Psoas muscle (tissue), 8 donors: ENCODE measurements around the gene HSD11B2. TPM values are rescaled to one million over a fixed set of nuclear protein-coding genes. Genes with fewer than 3 reads are reported as not detected.

Source experiments
- ATAC-seq, 4 donors: fragments of 200-7000 bp; cut with Tn5 transposase; one replicate each; pipeline ENCODE4 v1.9.1; 2020; ENCODE audit warnings: moderate library complexity in 3 of 4, mild to moderate bottlenecking in 2 of 4
- DNase-seq, 2 donors: peaks; one replicate each; pipeline ENCODE4 v3.0.0-alpha.2; 2020
- H3K27ac ChIP-seq: fragments of 200-600 bp; one replicate; pipeline ENCODE4 v1.8.0; 2022
- H3K27me3 ChIP-seq, 3 donors: fragments of 200-600 bp in 1 of 3; one replicate each; pipeline versions ENCODE4 v1.6.1 to v1.8.0; 2013 to 2022; ENCODE audit warnings: low read length in 2 of 3, mild to moderate bottlenecking in 2 of 3, moderate library complexity in 1 of 3; ENCODE audit not compliant: insufficient read depth in 3 of 3
- H3K36me3 ChIP-seq, 2 donors: fragments of 200-600 bp in 1 of 2; one replicate each; pipeline versions ENCODE4 v1.6.1 to v1.8.0; 2013 to 2022; ENCODE audit warnings: low read depth in 1 of 2, mild to moderate bottlenecking in 1 of 2, moderate library complexity in 1 of 2; ENCODE audit not compliant: insufficient read depth in 1 of 2
- H3K4me1 ChIP-seq: fragments of 200-600 bp; one replicate; pipeline ENCODE4 v1.8.0; 2022
- H3K4me3 ChIP-seq: fragments of 200-600 bp; one replicate; pipeline ENCODE4 v1.8.0; 2022; ENCODE audit warnings: mild to moderate bottlenecking
- H3K9me3 ChIP-seq: fragments of 200-600 bp; one replicate; pipeline ENCODE4 v1.8.0; 2022
- CTCF ChIP-seq: fragments of 200-600 bp; IDR thresholded peaks from one replicate; pipeline ENCODE4 v1.8.0; 2022; ENCODE audit warnings: antibody characterized with exemption
- WGBS, 3 donors: extraction: QIAGEN DNeasy Blood & Tissue Kit; methylation state at CpG; one replicate each; pipeline versions ENCODE4 v1.1.6 to v1.1.7; 2013; 5-methylcytosine and 5-hydroxymethylcytosine counted together
- intact Hi-C, 2 donors: fragments of 100-400 bp; cut with DNase I; formaldehyde crosslinking; loops; one replicate each; pipeline versions ENCODE4 v1.11.0 to v1.14.2; 2022
- long read RNA-seq, 2 donors: library from polyadenylated mRNA; unstranded; transcript quantifications; one replicate each; pipeline ENCODE4 v2.0.0, GENCODE V29; 2021
- polyA plus RNA-seq, 3 donors: library from polyadenylated mRNA; stranded (reverse); fragments of 200-250 nt; gene quantifications; one replicate each; pipeline ENCODE4 v1.2.3, GENCODE V29; 2013
- total RNA-seq, 4 donors: library from RNA; stranded (reverse); fragmentation: NEBNext Ultra II Directional in 2 of 4; extraction: Animal tissue kit (Norgen Biotek cat#: 25700) in 2 of 4; gene quantifications; one replicate each; pipeline versions ENCODE4 v1.2.1 to v1.2.4, GENCODE V29; 2021 to 2023
- donor health status: healthy with polysubstance abuse.
- donor health status: DM: no; HTN: no; CAD: no; lungs with moderate emphysema.
- donor health status: Bipolar disorder and iron deficiency.
- donor health status: healthy.
- donor health status: DM: yes; HTN: yes; CAD: no.
- donor health status: DM: no; HTN: no; CAD: no.
- donor health status: DM: no; HTN: no; CAD: no.
- donor health status: DM: yes; HTN: yes; CAD: no.

HSD11B2 gene
- under 1 TPM; 0.16 to 0.71 (median 0.39) TPM for total RNA-seq
- polyA plus RNA-seq = under 1 TPM; 0.11 to 0.35 (median 0.17) TPM
- long read RNA-seq, donor 1 = 0 reads
- long read RNA-seq, donor 2 = 0 reads

DNA sequence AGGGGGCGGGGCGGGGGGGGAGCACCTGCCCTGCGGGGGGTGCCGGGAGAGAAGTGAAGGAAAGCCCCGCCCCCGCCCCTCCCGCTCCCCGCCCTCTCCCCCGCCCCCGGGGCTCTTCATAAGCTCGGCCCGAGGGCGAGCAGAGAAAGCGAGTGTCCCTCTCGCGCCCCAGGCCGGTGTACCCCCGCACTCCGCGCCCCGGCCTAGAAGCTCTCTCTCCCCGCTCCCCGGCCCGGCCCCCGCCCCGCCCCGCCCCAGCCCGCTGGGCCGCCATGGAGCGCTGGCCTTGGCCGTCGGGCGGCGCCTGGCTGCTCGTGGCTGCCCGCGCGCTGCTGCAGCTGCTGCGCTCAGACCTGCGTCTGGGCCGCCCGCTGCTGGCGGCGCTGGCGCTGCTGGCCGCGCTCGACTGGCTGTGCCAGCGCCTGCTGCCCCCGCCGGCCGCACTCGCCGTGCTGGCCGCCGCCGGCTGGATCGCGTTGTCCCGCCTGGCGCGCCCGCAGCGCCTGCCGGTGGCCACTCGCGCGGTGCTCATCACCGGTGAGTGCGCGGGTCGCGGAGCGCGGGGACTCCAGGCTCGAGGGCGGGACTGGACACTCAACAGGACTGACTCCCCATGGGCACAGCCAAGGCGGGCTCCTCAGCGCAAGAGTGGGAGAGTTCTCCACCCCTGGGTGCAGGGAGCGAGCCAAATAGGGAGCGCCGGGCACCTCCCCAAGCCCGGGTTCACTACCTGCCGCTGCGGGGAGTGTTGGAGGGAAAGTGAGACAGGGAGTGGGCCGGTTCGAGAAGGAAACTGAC, at the start of gene HSD11B2:
HSD11B2 (plus strand) TSS at position 145 of the 798 bp plus-strand sequence; CDS start at position 273, 128 bp downstream.
- intact Hi-C loops = no loop called here
- DNase-seq (peak; percentile 55 to 82), ATAC-seq (peak; percentile 73 to 88 (median 82))
- Histone ChIP-seq H3K27ac (peak within 1 kb of the TSS; percentile 60), H3K36me3 (no peaks in the 10 kb centered on the region), H3K27me3 (no peaks in the 10 kb centered on the region), H3K4me3 (peak within 1 kb of the TSS; percentile 62), H3K9me3 (no peaks in the 10 kb centered on the region), H3K4me1 (peaks cover 6% of the 10 kb centered on the region)
- TF ChIP-seq CTCF = no peak
- 1% methylated on average over 33 to 79 of the region's 87 CpGs for WGBS, 3 donors

GRCh38 chr16:67383284-67383683, 47.6 kb upstream of the HSD11B2 start:
- H3K4me1 ChIP-seq = peaks cover 14% of the 10 kb centered on the region
- H3K36me3 ChIP-seq = no peaks in the 10 kb centered on the region
- no peak overlapping the region for H3K27ac ChIP-seq
- no peak overlapping the region for H3K4me3 ChIP-seq
- WGBS, 3 donors = 79 to 84% (median 83%) methylated on average over 3 of the region's 3 CpGs
- H3K27me3 ChIP-seq = no peaks in the 10 kb centered on the region
- no peaks in the 10 kb centered on the region for H3K9me3 ChIP-seq
- intact Hi-C loops = no loop called here
- no peak for DNase-seq
- TF ChIP-seq CTCF = no peak
- no peak for ATAC-seq

DNA sequence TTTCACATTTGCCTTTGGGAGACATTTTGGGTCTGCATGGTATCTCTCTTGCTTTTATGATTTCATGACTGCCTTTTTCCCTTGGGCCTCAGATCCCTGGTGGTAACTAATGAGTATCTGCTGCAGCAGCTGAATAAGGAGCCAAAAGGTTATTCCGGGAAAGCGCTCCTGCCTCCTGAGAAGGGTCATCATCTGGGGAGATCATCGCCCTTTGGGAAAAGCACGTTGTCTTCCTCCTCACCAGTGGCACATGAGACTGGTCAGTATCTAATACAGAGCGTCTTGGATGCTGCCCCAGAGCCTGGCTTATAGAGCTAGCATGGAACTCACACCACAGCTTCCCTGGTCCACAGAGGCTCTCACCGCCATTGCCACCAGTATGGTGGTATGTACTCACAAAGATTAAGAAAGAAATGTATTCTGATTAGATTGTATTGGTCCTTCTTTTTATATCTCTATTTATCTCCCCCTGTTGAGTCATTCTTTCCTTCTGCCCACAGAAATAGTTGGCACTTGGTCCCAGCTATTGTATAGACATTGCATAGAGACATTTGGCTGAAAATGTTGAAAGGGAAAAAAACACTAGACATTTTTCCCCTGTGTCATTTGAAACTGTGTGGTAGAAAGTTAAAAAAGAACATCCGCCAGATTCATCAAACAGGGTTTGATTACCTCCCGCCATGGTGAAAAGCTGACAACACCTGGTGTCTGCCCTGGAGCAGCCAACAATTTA, 46.0 kb upstream of the HSD11B2 start:
- 79 to 85% (median 82%) methylated on average over 8 of the region's 8 CpGs for WGBS, 3 donors
- Histone ChIP-seq H3K27me3 (no peaks in the 10 kb centered on the region), H3K27ac (no peak overlapping the region), H3K36me3 (no peaks in the 10 kb centered on the region), H3K9me3 (no peaks in the 10 kb centered on the region), H3K4me1 (peaks cover 15% of the 10 kb centered on the region), H3K4me3 (no peak overlapping the region)
- ATAC-seq (peak in 1 of 4 donors; percentile 20), DNase-seq (no peak)
- no peak for TF ChIP-seq CTCF
- intact Hi-C loops = no loop called here

- Histone ChIP-seq H3K4me3 (no peak overlapping the region), H3K36me3 (no peaks in the 10 kb centered on the region), H3K27me3 (peaks cover 0 to 3% (median 0%) of the 10 kb centered on the region in 3 donors), H3K27ac (no peak overlapping the region), H3K4me1 (peaks cover 10% of the 10 kb centered on the region), H3K9me3 (no peaks in the 10 kb centered on the region)
- intact Hi-C loops = no loop called here
- WGBS, 3 donors = 96% methylated on average over 5 of the region's 5 CpGs
- ATAC-seq = no peak
- TF ChIP-seq CTCF = no peak
- DNase-seq = no peak
These were observed 44.0 kb upstream of the HSD11B2 start for GRCh38 chr16:67386861-67387455.
